Measurements from ENCODE around the gene MACF1. TPM values are rescaled to one million over a fixed set of nuclear protein-coding genes. Genes with fewer than 3 reads are reported as not detected.

MACF1 gene
- total RNA-seq, 1 donor from 2014 or later = 296 TPM

GRCh38 chr1:39411526-39412478 lies 207.3 kb downstream of the MACF1 start:
- no peak for TF ChIP-seq CTCF (conservative IDR thresholded peaks at IDR 0.05; ENCODE audit: low read depth, low read length)
- no peak for DNase-seq (ENCODE audit: low read depth)
- peak overlapping the region; percentile 77 for H3K4me3 ChIP-seq (ENCODE audit: low read depth, low read length)

GRCh38 chr1:39412892-39413291 lies 208.4 kb downstream of the MACF1 start:
- TF ChIP-seq CTCF (conservative IDR thresholded peaks at IDR 0.05; ENCODE audit: low read depth, low read length) = no peak
- H3K4me3 ChIP-seq (ENCODE audit: low read depth, low read length) = peak overlapping the region; percentile 77
- DNase-seq (ENCODE audit: low read depth) = no peak

- no peak for TF ChIP-seq CTCF (conservative IDR thresholded peaks at IDR 0.05; ENCODE audit: low read depth, low read length)
- peak overlapping the region; percentile 52 for H3K4me3 ChIP-seq (ENCODE audit: low read depth, low read length)
- DNase-seq (ENCODE audit: low read depth) = no peak
Measured at GRCh38 chr1:39413902-39414528, 209.5 kb downstream of the MACF1 start.

GRCh38 chr1:39415553-39415952 lies 211.1 kb downstream of the MACF1 start:
- DNase-seq (ENCODE audit: low read depth) = no peak
- peak overlapping the region; percentile 52 for H3K4me3 ChIP-seq (ENCODE audit: low read depth, low read length)
- TF ChIP-seq CTCF (conservative IDR thresholded peaks at IDR 0.05; ENCODE audit: low read depth, low read length) = no peak

- DNase-seq (ENCODE audit: low read depth) = no peak
- peak overlapping the region; percentile 15 for H3K4me3 ChIP-seq (ENCODE audit: low read depth, low read length)
- no peak for TF ChIP-seq CTCF (conservative IDR thresholded peaks at IDR 0.05; ENCODE audit: low read depth, low read length)
Measured at GRCh38 chr1:39416609-39417008, 212.1 kb downstream of the MACF1 start.

GRCh38 chr1:39418236-39418635 lies 213.7 kb downstream of the MACF1 start:
- no peak overlapping the region for H3K4me3 ChIP-seq (ENCODE audit: low read depth, low read length)
- no peak for TF ChIP-seq CTCF (conservative IDR thresholded peaks at IDR 0.05; ENCODE audit: low read depth, low read length)
- no peak for DNase-seq (ENCODE audit: low read depth)

Data from epithelial cell of proximal tubule (primary cell).